Skin of body (tissue), 2 donors: ENCODE data around the gene OR2A5. TPM values are rescaled to one million over a fixed set of nuclear protein-coding genes. Genes with fewer than 3 reads are reported as not detected.
A peak's percentile ranks its signal among the peaks of the same experiment; 100 is the strongest.
"Not testable (repeated sequence)": the region's sequence is repeated elsewhere in the genome, so short reads cannot be mapped to it uniquely, and the experiment has no call there.

Source experiments
- DNase-seq: peaks from one replicate; lab custom pipeline; 2025; lab: John Stamatoyannopoulos, UW
- total RNA-seq: library from RNA; depleted of rRNA; stranded (reverse); fragments of >200 nt; gene quantifications from one replicate; pipeline ENCODE4 v1.2.3, GENCODE V29; 2014

Gene OR2A5, protein sequence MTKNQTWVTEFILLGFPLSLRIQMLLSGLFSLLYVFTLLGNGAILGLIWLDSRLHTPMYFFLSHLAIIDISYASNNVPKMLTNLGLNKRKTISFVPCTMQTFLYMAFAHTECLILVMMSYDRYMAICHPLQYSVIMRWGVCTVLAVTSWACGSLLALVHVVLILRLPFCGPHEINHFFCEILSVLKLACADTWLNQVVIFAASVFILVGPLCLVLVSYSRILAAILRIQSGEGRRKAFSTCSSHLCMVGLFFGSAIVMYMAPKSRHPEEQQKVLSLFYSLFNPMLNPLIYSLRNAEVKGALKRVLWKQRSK
- total RNA-seq, result not detected

- no peak for DNase-seq
These were observed at the start of gene OR2A5 for GRCh38 chr7:144048648-144049047. Gene OR2A5 (plus strand): TSS chr7:144048948. CDS start chr7:144050402, 1,454 bp downstream.

DNA sequence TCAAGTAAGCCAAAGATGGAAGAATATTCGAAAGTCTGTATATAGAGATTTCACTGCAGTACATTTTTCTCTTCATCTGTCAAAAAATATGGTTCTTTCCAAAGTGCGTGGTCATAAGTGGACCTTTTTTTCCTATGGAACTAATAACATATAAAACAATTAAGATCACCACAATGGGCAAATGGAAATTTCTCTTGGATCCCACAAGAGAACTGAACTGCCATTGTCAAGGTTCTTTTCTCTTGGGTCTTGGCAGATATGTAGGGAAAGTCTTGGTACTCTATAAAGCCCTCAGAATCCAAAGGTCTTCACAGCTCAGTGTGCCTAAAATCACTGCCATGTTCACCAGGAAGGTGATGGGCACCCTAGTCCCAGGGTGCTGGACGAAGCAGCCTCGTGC lies 48.7 kb upstream of the OR2A5 start, which contains the start of gene OR6B1:
TSS of gene OR6B1 (plus strand) at position 301 of the 400 bp plus-strand sequence. CDS start 3,677 bp downstream, outside the sequence.
- DNase-seq, result no peak

DNA sequence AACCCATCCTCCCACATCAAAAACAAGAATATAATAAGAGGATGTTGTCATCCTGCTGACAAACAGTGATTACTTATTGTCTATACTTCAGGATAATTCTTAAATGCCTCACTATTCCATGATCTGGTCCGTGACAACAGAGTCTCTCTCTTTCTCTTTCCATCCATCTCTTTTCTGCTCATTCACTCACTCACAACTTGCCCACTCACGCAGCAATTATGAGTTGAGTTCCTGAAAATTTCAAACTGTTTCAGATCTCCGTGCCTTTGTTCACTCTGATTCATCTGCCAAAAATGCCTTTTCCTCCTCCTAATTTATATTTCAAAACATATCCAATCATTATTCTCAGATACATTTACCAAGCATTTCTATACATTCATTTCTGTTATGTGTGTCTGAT lies 47.2 kb upstream of the OR2A5 start:
- DNase-seq, result no peak

DNA sequence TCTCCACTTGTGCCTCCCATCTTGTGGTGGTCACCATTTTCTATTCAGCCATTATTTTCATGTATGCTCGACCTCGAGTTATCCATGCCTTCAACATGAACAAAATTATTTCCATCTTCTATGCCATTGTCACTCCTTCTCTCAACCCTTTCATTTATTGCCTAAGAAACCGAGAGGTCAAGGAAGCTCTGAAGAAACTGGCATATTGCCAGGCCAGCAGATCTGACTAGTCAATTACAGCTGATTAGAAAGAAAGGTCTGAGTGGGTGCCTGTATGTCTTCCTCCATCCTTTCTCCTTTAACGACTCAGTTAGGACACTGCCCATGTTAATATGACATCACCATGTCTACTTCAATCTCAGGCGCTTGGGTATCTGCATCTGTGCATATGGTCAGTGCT lies 44.0 kb upstream of the OR2A5 start:
- no peak for DNase-seq

DNA sequence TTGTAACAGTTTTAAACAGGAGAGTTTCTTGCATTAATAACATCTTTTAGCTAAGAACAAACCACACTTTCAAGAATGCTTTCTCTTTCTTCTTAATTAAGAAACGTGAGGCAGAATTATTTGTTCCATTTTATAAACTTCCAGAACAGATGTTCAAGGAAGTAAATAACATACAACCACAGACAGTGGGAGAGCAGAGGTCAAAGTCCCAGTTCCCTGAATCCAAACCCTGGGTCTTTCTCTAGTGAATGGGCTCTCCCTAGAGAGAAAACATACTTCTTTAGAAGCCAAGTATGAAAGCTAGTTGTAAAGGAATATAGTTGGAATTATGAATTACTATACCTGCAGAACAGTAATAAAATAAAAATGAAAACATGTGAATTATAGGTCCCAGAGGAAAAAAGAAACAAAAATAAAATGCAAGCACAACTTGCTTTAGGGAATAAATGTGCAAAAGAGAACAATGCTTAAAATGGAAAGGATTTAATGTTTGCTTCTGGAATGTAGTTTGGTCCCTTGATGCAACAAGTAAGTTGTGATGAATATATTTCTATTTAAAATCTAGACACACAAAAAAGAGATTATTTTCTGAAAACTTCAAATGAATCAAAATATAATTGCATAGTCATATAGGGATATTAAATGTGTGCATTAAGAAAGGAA lies 42.6 kb upstream of the OR2A5 start:
- no peak for DNase-seq

- DNase-seq, result no peak
These were observed 42.1 kb upstream of the OR2A5 start for GRCh38 chr7:144006692-144007042.

DNA sequence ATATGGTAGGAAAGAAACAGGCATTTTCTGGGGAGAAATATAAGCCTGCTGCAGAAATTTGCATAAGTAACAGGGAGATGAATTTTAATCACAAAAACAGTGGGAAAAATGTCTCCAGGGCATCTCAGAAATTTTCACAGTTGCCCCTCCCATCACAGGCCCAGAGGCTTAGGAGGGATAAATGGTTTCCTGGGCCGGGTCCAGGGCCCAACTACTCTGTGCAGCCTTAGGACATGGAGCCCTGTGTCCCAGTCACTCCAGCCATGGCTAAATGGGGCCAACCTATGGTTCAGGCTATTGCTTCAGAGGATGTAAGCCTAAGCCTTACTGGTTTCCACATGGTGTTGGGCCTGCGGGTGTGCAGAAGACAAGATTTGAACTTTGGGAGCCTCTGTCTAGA lies 39.4 kb upstream of the OR2A5 start:
- DNase-seq, result no peak

GRCh38 chr7:144010061-144010460 lies 38.7 kb upstream of the OR2A5 start:
- DNase-seq, result not testable (repeated sequence)

DNA sequence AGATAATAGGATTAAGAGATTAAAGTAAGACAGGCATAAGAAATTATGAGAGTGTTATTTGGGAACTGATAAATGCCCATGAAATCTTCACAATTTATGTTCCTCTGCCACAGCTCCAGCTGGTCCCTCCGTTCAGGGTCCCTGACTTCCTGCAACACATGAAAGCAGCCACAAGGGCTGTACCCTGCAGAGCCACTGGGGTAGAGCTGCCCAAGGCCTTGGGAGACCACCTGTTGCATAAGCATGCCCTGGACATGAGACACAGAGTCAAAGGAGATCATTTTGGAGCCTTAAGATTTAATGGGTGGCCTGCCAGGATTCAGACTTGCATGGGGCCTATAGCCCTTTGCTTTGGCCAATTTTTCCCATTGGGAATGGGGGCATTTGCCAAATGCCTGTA lies 37.9 kb upstream of the OR2A5 start:
- not testable (repeated sequence) for DNase-seq

DNA sequence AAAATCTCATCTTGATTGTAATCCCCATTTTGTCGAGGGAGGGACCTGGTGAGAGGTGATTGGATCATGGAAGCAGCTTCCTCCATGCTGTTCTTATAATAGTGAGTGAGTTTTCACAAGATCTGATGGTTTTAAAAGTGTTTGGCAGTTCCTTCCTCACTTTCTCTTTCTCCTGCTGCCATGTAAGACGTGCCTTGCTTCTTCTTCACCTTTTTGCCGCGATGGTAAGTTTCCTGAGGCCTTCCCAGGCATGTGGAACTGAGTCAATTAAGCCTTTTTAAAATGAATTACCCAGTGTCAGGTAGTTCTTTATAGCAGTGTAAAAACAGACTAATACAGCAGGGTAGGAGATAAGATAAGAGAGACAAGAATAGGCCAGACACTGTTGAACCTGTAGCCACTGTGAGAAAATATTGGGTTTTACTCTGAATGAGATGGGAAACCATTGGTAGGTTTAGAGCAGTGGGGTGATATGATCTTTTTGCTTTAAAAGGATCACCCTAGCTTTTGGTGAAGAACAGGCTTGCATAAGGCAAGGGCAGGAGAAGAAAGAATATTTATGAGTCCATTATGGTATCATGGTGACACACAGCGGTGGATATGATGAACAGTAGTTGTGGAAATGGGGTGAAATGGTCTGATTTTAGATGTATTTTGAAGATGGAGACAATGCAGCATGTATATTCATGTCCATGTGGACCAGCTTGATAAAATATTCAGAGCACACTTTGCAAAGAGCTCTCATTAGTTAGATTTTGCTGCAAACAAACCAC lies 37.1 kb upstream of the OR2A5 start:
- no peak for DNase-seq

- DNase-seq, result no peak
These were observed 30.7 kb upstream of the OR2A5 start for GRCh38 chr7:144018065-144018464.

DNA sequence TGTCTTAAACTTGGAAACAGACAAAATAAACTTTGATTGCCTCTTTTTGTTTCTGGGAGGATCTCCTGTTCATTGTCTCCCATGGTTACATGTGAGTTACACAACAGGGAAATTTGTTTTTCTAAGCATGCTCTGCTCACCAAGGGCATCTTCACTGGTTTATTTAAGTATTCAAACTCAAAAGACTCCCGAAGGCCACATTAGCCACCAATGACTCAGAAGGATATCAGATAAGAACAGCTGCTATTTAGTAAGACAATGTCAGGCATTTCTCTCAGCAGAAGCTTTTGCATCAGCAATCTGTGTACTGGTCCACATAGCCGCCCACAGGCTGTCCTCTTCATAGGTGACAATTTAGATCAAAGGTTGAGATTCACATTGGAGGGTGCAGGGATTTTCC lies 29.3 kb upstream of the OR2A5 start:
- no peak for DNase-seq

- DNase-seq, result no peak
These were observed 28.4 kb upstream of the OR2A5 start for GRCh38 chr7:144020340-144020739.

DNA sequence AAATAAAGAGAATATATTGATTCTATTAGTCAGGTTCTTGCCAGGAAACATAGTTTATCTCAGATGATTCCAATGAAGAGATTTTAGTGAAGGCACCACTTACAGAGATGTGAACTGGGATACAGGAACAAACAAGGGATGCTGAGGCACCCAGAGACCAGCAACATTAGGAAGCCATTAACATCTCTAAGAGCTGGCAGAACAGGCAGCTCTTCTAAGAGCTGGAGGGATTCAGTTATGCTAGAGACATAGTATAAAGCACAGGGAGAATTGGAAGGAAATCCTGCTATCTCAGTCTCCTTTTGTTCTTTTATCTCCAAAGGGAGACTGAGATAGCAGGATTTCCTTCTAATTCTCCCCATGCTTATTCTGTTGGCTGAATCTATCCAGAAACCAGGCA lies 26.6 kb upstream of the OR2A5 start:
- no peak for DNase-seq

DNA sequence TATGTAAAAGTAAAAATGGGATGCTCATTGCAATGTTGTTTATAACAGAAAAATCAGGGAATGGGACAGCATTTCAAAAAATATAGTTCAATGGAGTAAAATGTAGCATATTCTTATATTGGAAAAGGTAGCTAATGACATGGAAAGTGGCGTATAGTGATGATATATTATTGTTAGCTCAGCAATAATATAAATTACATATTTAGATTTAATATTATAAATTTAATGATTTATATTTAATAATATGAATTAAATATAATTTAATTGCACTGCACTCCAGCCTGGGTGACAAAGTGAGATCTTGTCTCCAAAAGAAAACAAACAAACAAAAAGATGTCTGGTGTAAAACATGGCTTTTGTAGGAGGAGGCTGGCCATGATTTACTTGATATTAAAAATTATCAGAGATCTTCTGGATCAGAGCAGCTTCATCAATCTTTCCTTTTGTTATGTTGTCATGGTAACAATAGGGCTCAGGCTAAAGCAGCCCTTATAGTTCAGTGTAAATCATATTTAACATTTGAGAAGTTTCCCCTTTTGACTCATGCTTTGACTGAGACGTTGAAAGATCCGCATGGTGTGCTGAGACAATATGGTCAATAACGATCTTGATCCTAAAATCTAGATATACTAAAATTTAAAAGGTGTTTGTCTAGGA lies 25.4 kb upstream of the OR2A5 start:
- DNase-seq, result no peak

GRCh38 chr7:144024213-144024612 lies 24.5 kb upstream of the OR2A5 start:
- no peak for DNase-seq

DNA sequence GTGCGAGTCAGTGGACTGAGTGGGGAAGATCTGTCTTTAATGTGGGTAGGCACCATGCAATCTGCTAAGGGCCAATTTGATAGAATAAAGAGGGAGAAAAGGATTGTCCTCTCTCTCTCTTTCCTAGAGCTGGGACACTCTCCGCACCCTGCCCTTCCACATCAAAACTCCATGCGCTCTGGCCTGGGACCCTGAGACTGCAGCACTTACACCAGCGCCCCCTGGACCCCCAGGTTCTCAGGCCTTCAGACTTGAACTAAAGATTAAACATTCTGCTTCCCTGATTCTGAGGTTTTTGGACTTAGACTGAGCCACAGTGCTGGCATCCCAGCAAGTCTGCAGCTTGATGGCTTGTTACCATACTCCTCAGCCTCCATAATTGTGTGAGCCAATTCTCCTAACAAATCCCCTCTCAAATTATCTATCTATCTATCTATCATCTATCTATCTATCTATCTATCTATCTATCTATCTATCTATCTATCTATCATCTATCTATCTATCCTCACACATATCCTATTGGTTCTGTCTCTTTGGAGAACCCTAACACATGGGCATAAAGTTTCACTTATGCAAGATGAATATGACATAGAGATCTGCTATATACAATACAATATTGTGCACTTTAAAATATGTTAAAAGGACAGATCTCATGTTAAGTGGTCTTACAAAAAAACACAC lies 22.4 kb upstream of the OR2A5 start:
- no peak for DNase-seq

DNA sequence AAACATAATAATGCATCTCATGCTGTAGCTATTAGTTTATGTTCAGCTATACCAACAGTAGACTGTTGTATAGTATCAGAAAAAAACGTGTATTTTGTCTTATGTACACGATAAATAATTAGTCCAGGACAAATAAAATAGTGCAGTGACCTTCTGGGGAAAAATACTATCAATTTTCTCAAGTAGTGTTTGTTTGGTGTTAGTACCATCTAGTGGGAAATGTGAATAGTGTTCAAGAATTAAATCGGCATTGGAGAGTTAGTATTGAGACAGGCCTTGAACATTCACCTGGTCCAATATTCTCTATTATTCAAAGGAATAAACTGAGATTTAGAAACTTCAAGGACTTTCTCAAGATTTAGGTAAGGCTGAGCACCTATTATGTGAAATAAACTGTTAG lies 21.7 kb upstream of the OR2A5 start:
- DNase-seq, result peak; percentile 15

DNA sequence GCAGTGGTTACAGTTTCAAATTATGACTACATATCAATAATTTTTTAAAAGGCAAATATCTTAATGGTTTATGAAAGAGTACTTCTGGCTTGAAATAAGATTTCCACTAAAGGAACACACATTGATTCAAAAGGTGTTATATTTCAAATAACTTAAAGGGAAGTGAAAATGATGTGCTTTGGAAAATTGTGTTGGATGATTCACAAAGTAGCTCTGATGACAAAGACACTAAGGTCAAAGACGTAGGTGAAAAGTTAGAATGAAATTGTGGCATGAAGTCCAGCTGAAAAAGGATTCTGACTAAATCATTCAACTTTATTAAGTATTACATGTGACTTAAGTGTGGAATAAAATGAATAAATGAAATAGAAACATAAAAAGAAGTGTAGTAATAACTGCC lies 20.8 kb upstream of the OR2A5 start:
- DNase-seq, result no peak

DNA sequence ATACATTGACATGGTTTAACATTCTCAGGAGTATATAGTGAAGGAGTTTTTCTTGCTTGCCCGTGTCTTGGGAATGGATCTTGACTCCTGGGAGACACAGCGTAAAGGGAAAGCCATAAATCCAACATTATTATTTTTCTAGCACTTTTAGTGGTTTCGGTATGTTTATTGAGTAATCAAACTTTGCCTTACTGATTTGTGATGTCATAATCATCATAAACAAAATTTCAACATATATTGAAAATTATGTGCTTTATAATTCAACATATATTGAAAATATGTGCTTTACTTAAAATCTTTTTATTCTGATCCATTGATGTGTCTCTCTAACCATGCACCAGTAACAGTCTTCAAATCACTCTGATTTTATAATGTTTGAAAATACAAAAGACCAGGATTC lies 20.2 kb upstream of the OR2A5 start:
- no peak for DNase-seq

- DNase-seq, result no peak
These were observed 16.2 kb upstream of the OR2A5 start for GRCh38 chr7:144032516-144032915.
